WTC11 (cell line): ENCODE data around the gene CDK5. TPM values are rescaled to one million over a fixed set of nuclear protein-coding genes. Genes with fewer than 3 reads are reported as not detected.

Experiments
- ATAC-seq: fragments of 200-7000 bp; cut with Tn5 transposase; 2 replicates; pipeline ENCODE4 v1.10.0; 2021; ENCODE audit warnings: mild to moderate bottlenecking, moderate library complexity
- CTCF ChIA-PET: fragments of 300-600 bp; sonication (Branson Sonifier 250); formaldehyde crosslinking; loops from one replicate; lab custom pipeline; 2021; ENCODE audit warnings: antibody characterized with exemption; lab: Charles Lee
- POLR2A ChIA-PET: fragments of 350-600 bp; sonication (Branson Sonifier 250); formaldehyde crosslinking; loops from one replicate; lab custom pipeline; 2021; ENCODE audit warnings: antibody characterized with exemption; lab: Charles Lee
- DNase-seq: peaks from one replicate; pipeline ENCODE4 v3.0.0; 2021; ENCODE audit warnings: low spot score
- H3K27ac Mint-ChIP-seq: 2 replicates; pipeline ENCODE4 v1.8.0; 2021; ENCODE audit warnings: mixed read lengths
- H3K27me3 Mint-ChIP-seq: 2 replicates; pipeline ENCODE4 v1.8.0; 2021; ENCODE audit warnings: low read depth, mild to moderate bottlenecking, moderate library complexity, mixed read lengths
- H3K36me3 Mint-ChIP-seq: 2 replicates; pipeline ENCODE4 v1.8.0; 2021; ENCODE audit warnings: mixed read lengths
- H3K4me1 Mint-ChIP-seq: 2 replicates; pipeline ENCODE4 v1.8.0; 2022; ENCODE audit warnings: mixed read lengths
- H3K4me3 Mint-ChIP-seq: 2 replicates; pipeline ENCODE4 v1.8.0; 2021; ENCODE audit warnings: mild to moderate bottlenecking, moderate library complexity, mixed read lengths
- H3K9me3 Mint-ChIP-seq: 2 replicates; pipeline ENCODE4 v1.8.0; 2021; ENCODE audit warnings: mixed read lengths
- E2F5 ChIP-seq: sonication (generic); formaldehyde crosslinking; IDR thresholded peaks from 2 replicates; pipeline ENCODE4 v1.8.1; 2022; ENCODE audit warnings: mild to moderate bottlenecking, moderate library complexity, missing genetic modification reagents
- GABPB1 ChIP-seq: sonication (generic); formaldehyde crosslinking; IDR thresholded peaks from 2 replicates; pipeline ENCODE4 v1.8.1; 2023; ENCODE audit warnings: mild to moderate bottlenecking, missing genetic modification reagents
- JAZF1 ChIP-seq: fragments of 250-450 bp; sonication (Bioruptor Pico); IDR thresholded peaks from 2 replicates; pipeline ENCODE4 v1.9.0; 2021; ENCODE audit warnings: moderate library complexity, mild to moderate bottlenecking, inconsistent platforms
- JUN ChIP-seq: sonication (generic); formaldehyde crosslinking; IDR thresholded peaks from 2 replicates; pipeline ENCODE4 v1.8.0; 2023; ENCODE audit warnings: mild to moderate bottlenecking, missing genetic modification reagents
- MYBL2 ChIP-seq: sonication (generic); formaldehyde crosslinking; IDR thresholded peaks from 2 replicates; pipeline ENCODE4 v1.8.1; 2023; ENCODE audit warnings: mild to moderate bottlenecking, moderate library complexity, missing genetic modification reagents
- PRDM15 ChIP-seq: sonication (generic); formaldehyde crosslinking; IDR thresholded peaks from 2 replicates; pipeline ENCODE4 v1.8.0; 2022; ENCODE audit warnings: missing genetic modification reagents
- RELA ChIP-seq: sonication (generic); formaldehyde crosslinking; IDR thresholded peaks from 2 replicates; pipeline ENCODE4 v1.8.1; 2022; ENCODE audit warnings: missing genetic modification reagents, mild to moderate bottlenecking, borderline replicate concordance
- TEAD1 ChIP-seq: sonication (generic); formaldehyde crosslinking; IDR thresholded peaks from 2 replicates; pipeline ENCODE4 v1.8.0; 2022; ENCODE audit warnings: mild to moderate bottlenecking, missing genetic modification reagents
- TEAD4 ChIP-seq: sonication (generic); formaldehyde crosslinking; IDR thresholded peaks from 2 replicates; pipeline ENCODE4 v1.8.0; 2022; ENCODE audit warnings: mild to moderate bottlenecking, missing genetic modification reagents
- TP53 ChIP-seq: sonication (generic); formaldehyde crosslinking; IDR thresholded peaks from 2 replicates; pipeline ENCODE4 v1.8.1; 2023; ENCODE audit warnings: mild to moderate bottlenecking, missing genetic modification reagents
- ZBTB43 ChIP-seq: sonication (generic); formaldehyde crosslinking; IDR thresholded peaks from 2 replicates; pipeline ENCODE4 v1.8.1; 2023; ENCODE audit warnings: mild to moderate bottlenecking, missing genetic modification reagents
- ZNF317 ChIP-seq: sonication (generic); formaldehyde crosslinking; IDR thresholded peaks from 2 replicates; pipeline ENCODE4 v1.8.1; 2023; ENCODE audit warnings: low read depth, mild to moderate bottlenecking, moderate library complexity, missing genetic modification reagents, borderline replicate concordance
- ZNF423 ChIP-seq: fragments of 250-450 bp; sonication (Bioruptor Pico); IDR thresholded peaks from 2 replicates; pipeline ENCODE4 v2.1.2; 2022; ENCODE audit warnings: mild to moderate bottlenecking, moderate library complexity
- total RNA-seq: library from RNA; stranded (reverse); gene quantifications from 3 replicates; pipeline ENCODE4 v1.2.3, GENCODE V29; 2021
- TF ChIP-seq, protein P1 (sequence below): sonication (generic); formaldehyde crosslinking; IDR thresholded peaks from 2 replicates; pipeline ENCODE4 v1.8.0; 2022; ENCODE audit warnings: mild to moderate bottlenecking, missing genetic modification reagents
- TF ChIP-seq, protein P2 (sequence below): sonication (generic); formaldehyde crosslinking; IDR thresholded peaks from 2 replicates; pipeline ENCODE4 v1.8.0; 2023; ENCODE audit warnings: missing genetic modification reagents, mild to moderate bottlenecking, borderline replicate concordance

CDK5 gene
- total RNA-seq, 1 experiment from 2014 or later, result 27.8 TPM

DNA sequence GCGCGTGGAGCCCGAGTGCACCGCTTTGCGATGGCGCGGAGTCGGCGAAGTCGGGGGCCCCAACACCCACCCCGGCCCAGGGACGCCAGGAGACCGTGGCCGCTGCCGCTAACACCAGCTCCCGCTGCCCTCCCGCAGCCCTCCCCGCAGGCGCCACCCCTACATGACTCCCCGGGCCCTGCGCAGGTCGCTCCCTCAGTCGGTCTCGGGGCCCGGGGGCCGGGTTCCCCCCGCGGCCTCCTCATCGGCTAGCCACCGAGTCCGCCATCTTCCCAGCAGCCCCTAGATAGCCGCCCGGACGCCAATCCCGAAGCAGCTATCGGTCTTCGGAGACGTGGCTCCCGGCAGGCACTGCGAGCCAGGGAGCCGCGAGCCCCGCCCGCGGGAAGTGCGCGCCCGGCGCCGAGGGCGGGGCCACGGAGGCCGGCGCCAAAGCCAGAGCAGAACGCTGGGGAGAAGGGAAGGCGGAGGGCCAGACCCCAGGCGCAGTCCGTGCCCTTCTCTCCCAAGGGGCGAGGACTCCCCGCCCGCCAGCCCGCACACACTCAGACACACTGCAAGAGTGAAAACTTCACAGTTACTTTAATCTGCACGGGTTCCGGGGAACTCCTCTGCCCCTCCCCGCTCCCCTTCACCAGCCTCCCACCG is 22.9 kb upstream of the CDK5 start, which contains the start of gene FASTK (continued):
- TF ChIP-seq JUN (CRISPR knock-in tag), result peak; percentile 70
- peak; percentile 81 for TF ChIP-seq E2F5 (CRISPR knock-in tag)
- peak; percentile 16; the same call in 1 of the 2 replicates for TF ChIP-seq PRDM15 (CRISPR knock-in tag)
- 0 out of 2 replicates have a peak, but pooled peaks have one; percentile 31 for TF ChIP-seq ZNF317 (CRISPR knock-in tag)
- TF ChIP-seq, protein P1, sequence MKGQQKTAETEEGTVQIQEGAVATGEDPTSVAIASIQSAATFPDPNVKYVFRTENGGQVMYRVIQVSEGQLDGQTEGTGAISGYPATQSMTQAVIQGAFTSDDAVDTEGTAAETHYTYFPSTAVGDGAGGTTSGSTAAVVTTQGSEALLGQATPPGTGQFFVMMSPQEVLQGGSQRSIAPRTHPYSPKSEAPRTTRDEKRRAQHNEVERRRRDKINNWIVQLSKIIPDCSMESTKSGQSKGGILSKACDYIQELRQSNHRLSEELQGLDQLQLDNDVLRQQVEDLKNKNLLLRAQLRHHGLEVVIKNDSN (CRISPR knock-in tag), result peak; percentile 51; the same call in 1 of the 2 replicates
- TF ChIP-seq, protein P2, sequence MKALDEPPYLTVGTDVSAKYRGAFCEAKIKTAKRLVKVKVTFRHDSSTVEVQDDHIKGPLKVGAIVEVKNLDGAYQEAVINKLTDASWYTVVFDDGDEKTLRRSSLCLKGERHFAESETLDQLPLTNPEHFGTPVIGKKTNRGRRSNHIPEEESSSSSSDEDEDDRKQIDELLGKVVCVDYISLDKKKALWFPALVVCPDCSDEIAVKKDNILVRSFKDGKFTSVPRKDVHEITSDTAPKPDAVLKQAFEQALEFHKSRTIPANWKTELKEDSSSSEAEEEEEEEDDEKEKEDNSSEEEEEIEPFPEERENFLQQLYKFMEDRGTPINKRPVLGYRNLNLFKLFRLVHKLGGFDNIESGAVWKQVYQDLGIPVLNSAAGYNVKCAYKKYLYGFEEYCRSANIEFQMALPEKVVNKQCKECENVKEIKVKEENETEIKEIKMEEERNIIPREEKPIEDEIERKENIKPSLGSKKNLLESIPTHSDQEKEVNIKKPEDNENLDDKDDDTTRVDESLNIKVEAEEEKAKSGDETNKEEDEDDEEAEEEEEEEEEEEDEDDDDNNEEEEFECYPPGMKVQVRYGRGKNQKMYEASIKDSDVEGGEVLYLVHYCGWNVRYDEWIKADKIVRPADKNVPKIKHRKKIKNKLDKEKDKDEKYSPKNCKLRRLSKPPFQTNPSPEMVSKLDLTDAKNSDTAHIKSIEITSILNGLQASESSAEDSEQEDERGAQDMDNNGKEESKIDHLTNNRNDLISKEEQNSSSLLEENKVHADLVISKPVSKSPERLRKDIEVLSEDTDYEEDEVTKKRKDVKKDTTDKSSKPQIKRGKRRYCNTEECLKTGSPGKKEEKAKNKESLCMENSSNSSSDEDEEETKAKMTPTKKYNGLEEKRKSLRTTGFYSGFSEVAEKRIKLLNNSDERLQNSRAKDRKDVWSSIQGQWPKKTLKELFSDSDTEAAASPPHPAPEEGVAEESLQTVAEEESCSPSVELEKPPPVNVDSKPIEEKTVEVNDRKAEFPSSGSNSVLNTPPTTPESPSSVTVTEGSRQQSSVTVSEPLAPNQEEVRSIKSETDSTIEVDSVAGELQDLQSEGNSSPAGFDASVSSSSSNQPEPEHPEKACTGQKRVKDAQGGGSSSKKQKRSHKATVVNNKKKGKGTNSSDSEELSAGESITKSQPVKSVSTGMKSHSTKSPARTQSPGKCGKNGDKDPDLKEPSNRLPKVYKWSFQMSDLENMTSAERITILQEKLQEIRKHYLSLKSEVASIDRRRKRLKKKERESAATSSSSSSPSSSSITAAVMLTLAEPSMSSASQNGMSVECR (CRISPR knock-in tag), result peak; percentile 58; the same call in 1 of the 2 replicates
- 0 out of 2 replicates have a peak, but pooled peaks have one; percentile 9 for TF ChIP-seq TEAD4 (CRISPR knock-in tag)
- TF ChIP-seq MYBL2 (CRISPR knock-in tag), result peak; percentile 24; the same call in 1 of the 2 replicates
- no peak for TF ChIP-seq JAZF1 (CRISPR knock-in tag)

GRCh38 chr7:151080067-151080521 is 22.4 kb upstream of the CDK5 start:
- Mint-ChIP-seq H3K4me3 (peak overlapping the region; percentile 80), H3K27me3 (peaks cover 3% of the 10 kb centered on the region; the same call in 1 of the 2 replicates), H3K9me3 (no peaks in the 10 kb centered on the region), H3K4me1 (peaks cover 41% of the 10 kb centered on the region), H3K36me3 (peaks cover 8% of the 10 kb centered on the region), H3K27ac (peak overlapping the region; percentile 85; the same call in 1 of the 2 replicates)
- TF ChIP-seq GABPB1 (CRISPR knock-in tag), result peak; percentile 2; the same call in 1 of the 2 replicates
- TF ChIP-seq RELA, result 0 out of 2 replicates have a peak, but pooled peaks have one; percentile 15
- TF ChIP-seq TP53 (CRISPR knock-in tag), result no peak
- TF ChIP-seq ZBTB43, result 0 out of 2 replicates have a peak, but pooled peaks have one; percentile 15
- no peak for TF ChIP-seq ZNF423 (CRISPR knock-in tag)
- peak; percentile 10; the same call in 1 of the 2 replicates for TF ChIP-seq TEAD1 (CRISPR knock-in tag)
- CTCF ChIA-PET, result interaction anchor here (0.7 to 4.8 kb wide), 14 partner anchors 11 to 117 kb away, joined by 3 to 64 read pairs (median 5); partner anchors contain the start of gene ABCB8
- DNase-seq (no peak), ATAC-seq (no peak)
- POLR2A ChIA-PET, result interaction anchor here (1.0 to 1.6 kb wide), 3 partner anchors 18 to 29 kb away, joined by 3 to 13 read pairs (median 3); no protein-coding TSS in a partner anchor
